IMR-90 (cell line): ENCODE measurements around the gene SRRM1. TPM values are rescaled to one million over a fixed set of nuclear protein-coding genes. Genes with fewer than 3 reads are reported as not detected.
A peak's percentile ranks its signal among the peaks of the same experiment; 100 is the strongest.

ENCODE experiments used
- ATAC-seq: fragments of 200-7000 bp; cut with Tn5 transposase; 2 replicates; pipeline ENCODE4 v1.9.1; 2020; ENCODE audit warnings: low read depth, mild to moderate bottlenecking, moderate library complexity
- BruUV-seq: library from RNA; stranded (reverse); fragments of 400-500 nt; replicated peaks from 2 replicates; lab custom pipeline; 2021; lab: Mats Ljungman, UMichigan
- CTCF ChIA-PET: fragments of 300-600 bp; formaldehyde crosslinking; extraction: SDS; loops from one replicate; lab custom pipeline; 2021; ENCODE audit warnings: antibody characterized with exemption; lab: Yijun Ruan, JAX
- POLR2A ChIA-PET: fragments of 300-600 bp; sonication (Branson Sonifier 250); formaldehyde crosslinking; loops from one replicate; lab custom pipeline; 2022; ENCODE audit warnings: antibody characterized with exemption; ENCODE audit not compliant: unreplicated experiment; lab: Charles Lee
- DNase-seq: peaks from one replicate; pipeline ENCODE4 v3.0.0; 2013
- H2AFZ ChIP-seq: replicated peaks from 2 replicates; pipeline ENCODE3; 2013; ENCODE audit warnings: low read length, mild to moderate bottlenecking; ENCODE audit not compliant: poor library complexity
- H2AK5ac ChIP-seq: 2 replicates; pipeline ENCODE4 v1.6.1; 2013; ENCODE audit warnings: low read depth, low read length, inconsistent platforms
- H2AK9ac ChIP-seq: replicated peaks from 2 replicates; pipeline ENCODE3; 2013; ENCODE audit warnings: mild to moderate bottlenecking, low read depth, low read length, moderate library complexity; ENCODE audit not compliant: poor library complexity
- H2BK120ac ChIP-seq: 2 replicates; pipeline ENCODE4 v1.6.1; 2013; ENCODE audit warnings: low read depth, low read length, inconsistent platforms
- H2BK15ac ChIP-seq: 3 replicates; pipeline ENCODE4 v1.6.1; 2013; ENCODE audit warnings: low read depth, low read length, inconsistent platforms
- H2BK20ac ChIP-seq: 2 replicates; pipeline ENCODE4 v1.6.1; 2013; ENCODE audit warnings: low read depth, mild to moderate bottlenecking, inconsistent platforms, low read length, moderate library complexity
- H2BK5ac ChIP-seq: 2 replicates; pipeline ENCODE4 v1.6.1; 2013; ENCODE audit warnings: mild to moderate bottlenecking, low read depth, low read length, inconsistent platforms; ENCODE audit not compliant: poor library complexity, severe bottlenecking
- H3K14ac ChIP-seq: replicated peaks from 2 replicates; pipeline ENCODE4 v1.6.1; 2013; ENCODE audit warnings: low read depth, low read length, inconsistent platforms
- H3K18ac ChIP-seq: 2 replicates; pipeline ENCODE4 v1.6.1; 2013; ENCODE audit warnings: low read depth, low read length, control low read depth
- H3K23ac ChIP-seq: 2 replicates; pipeline ENCODE4 v1.6.1; 2013; ENCODE audit warnings: low read depth, low read length, inconsistent platforms
- H3K27ac ChIP-seq: 2 replicates; pipeline ENCODE4 v1.5.1; 2013; ENCODE audit warnings: mild to moderate bottlenecking, control low read depth, low read length; ENCODE audit not compliant: insufficient read depth
- H3K27me3 ChIP-seq: 2 replicates; pipeline ENCODE4 v1.6.1; 2013; ENCODE audit warnings: low read length; ENCODE audit not compliant: control insufficient read depth, insufficient read depth
- H3K36me3 ChIP-seq: 2 replicates; pipeline ENCODE4 v1.6.1; 2013; ENCODE audit warnings: low read length, mixed read lengths; ENCODE audit not compliant: control insufficient read depth, insufficient read depth
- H3K4ac ChIP-seq: 2 replicates; pipeline ENCODE4 v1.6.1; 2013; ENCODE audit warnings: low read depth, low read length, inconsistent platforms
- H3K4me1 ChIP-seq: 2 replicates; pipeline ENCODE4 v1.6.1; 2013; ENCODE audit warnings: low read length, mixed read lengths; ENCODE audit not compliant: control insufficient read depth, insufficient read depth
- H3K4me2 ChIP-seq: 2 replicates; pipeline ENCODE4 v1.6.1; 2013; ENCODE audit warnings: low read depth, mild to moderate bottlenecking, control low read depth, low read length, moderate library complexity
- H3K4me3 ChIP-seq: 2 replicates; pipeline ENCODE4 v1.5.1; 2013; ENCODE audit warnings: low read depth, mild to moderate bottlenecking, control low read depth, low read length, moderate library complexity; ENCODE audit not compliant: insufficient read depth
- H3K56ac ChIP-seq: 2 replicates; pipeline ENCODE4 v1.6.1; 2013; ENCODE audit warnings: low read length, inconsistent platforms; ENCODE audit not compliant: insufficient read depth; ENCODE audit errors: extremely low read depth
- H3K79me1 ChIP-seq, 2 experiments: 2 replicates each; pipeline ENCODE4 v1.6.1; 2013; ENCODE audit warnings: low read length in 2 of 2, inconsistent platforms in 1 of 2, low read depth in 1 of 2
- H3K9ac ChIP-seq: 2 replicates; pipeline ENCODE4 v1.6.1; 2013; ENCODE audit warnings: low read depth, low read length, control low read depth
- H3K9me1 ChIP-seq: 2 replicates; pipeline ENCODE4 v1.6.1; 2013; ENCODE audit warnings: low read length, inconsistent platforms; ENCODE audit not compliant: insufficient read depth
- H3K9me3 ChIP-seq: 2 replicates; pipeline ENCODE4 v1.6.1; 2013; ENCODE audit warnings: low read length; ENCODE audit not compliant: control insufficient read depth, insufficient read depth
- H4K20me1 ChIP-seq: 2 replicates; pipeline ENCODE4 v1.6.1; 2013; ENCODE audit warnings: low read length, inconsistent platforms; ENCODE audit not compliant: insufficient read depth
- H4K5ac ChIP-seq: 2 replicates; pipeline ENCODE4 v1.6.1; 2013; ENCODE audit warnings: mild to moderate bottlenecking, low read depth, low read length, control low read depth
- H4K8ac ChIP-seq, 2 experiments: 2 replicates each; pipeline ENCODE4 v1.6.1; 2013; ENCODE audit warnings: low read depth in 2 of 2, low read length in 2 of 2, control low read depth in 1 of 2, inconsistent platforms in 1 of 2
- H4K91ac ChIP-seq: 2 replicates; pipeline ENCODE4 v1.6.1; 2013; ENCODE audit warnings: low read depth, low read length, inconsistent platforms; ENCODE audit not compliant: insufficient read depth
- BHLHE40 ChIP-seq: fragments of 150-350 bp; IDR thresholded peaks from 2 replicates; pipeline ENCODE4 v1.6.1; 2016; ENCODE audit warnings: mild to moderate bottlenecking, low read depth, low read length
- CEBPB ChIP-seq: IDR thresholded peaks from 2 replicates; pipeline ENCODE4 v1.6.1; 2012; ENCODE audit warnings: low read depth, low read length, improper control_type of control experiment
- CHD1 ChIP-seq: IDR thresholded peaks from 2 replicates; pipeline ENCODE4 v1.6.1; 2012; ENCODE audit warnings: low read depth, low read length, improper control_type of control experiment
- CTCF ChIP-seq: conservative IDR thresholded peaks from 2 replicates; pipeline ENCODE4 v1.5.1; 2012; ENCODE audit warnings: mild to moderate bottlenecking, low read depth, low read length, improper control_type of control experiment
- FOS ChIP-seq: fragments of 150-350 bp; IDR thresholded peaks from 2 replicates; pipeline ENCODE4 v1.6.1; 2016; ENCODE audit warnings: low read depth, low read length
- MAFK ChIP-seq: IDR thresholded peaks from 2 replicates; pipeline ENCODE4 v1.6.1; 2012; ENCODE audit warnings: low read depth, low read length, improper control_type of control experiment
- MAZ ChIP-seq: IDR thresholded peaks from 2 replicates; pipeline ENCODE4 v1.6.1; 2012; ENCODE audit warnings: low read depth, mild to moderate bottlenecking, low read length, improper control_type of control experiment, moderate library complexity, borderline replicate concordance
- NFE2L2 ChIP-seq: fragments of 150-350 bp; IDR thresholded peaks from 2 replicates; pipeline ENCODE4 v1.6.1; 2016; ENCODE audit warnings: low read depth, mild to moderate bottlenecking, low read length
- POLR2A ChIP-seq: IDR thresholded peaks from 2 replicates; pipeline ENCODE4 v1.6.1; 2012; ENCODE audit warnings: mild to moderate bottlenecking, low read depth, low read length
- RCOR1 ChIP-seq: IDR thresholded peaks from 2 replicates; pipeline ENCODE4 v1.6.1; 2012; ENCODE audit warnings: mild to moderate bottlenecking, low read length, improper control_type of control experiment; ENCODE audit not compliant: insufficient replicate concordance
- RFX5 ChIP-seq: IDR thresholded peaks from 2 replicates; pipeline ENCODE4 v1.8.0; 2012; ENCODE audit warnings: low read depth, mild to moderate bottlenecking, low read length, moderate library complexity
- SMC3 ChIP-seq: fragments of 150-350 bp; IDR thresholded peaks from 2 replicates; pipeline ENCODE4 v1.6.1; 2016; ENCODE audit warnings: low read depth, mild to moderate bottlenecking, antibody characterized with exemption, low read length, moderate library complexity
- USF2 ChIP-seq: fragments of 150-350 bp; IDR thresholded peaks from 2 replicates; pipeline ENCODE4 v1.6.1; 2017; ENCODE audit warnings: mild to moderate bottlenecking, antibody characterized with exemption, low read length, low read depth
- WGBS, 2 experiments: methylation state at CpG; one replicate each; pipeline versions ENCODE4 v1.1.5 to v1.1.7; 2013; ENCODE audit warnings: missing lambda C conversion rate in 2 of 2; ENCODE audit not compliant: insufficient read length in 1 of 2; ENCODE audit errors: extremely low coverage in 2 of 2; 5-methylcytosine and 5-hydroxymethylcytosine counted together
- dilution Hi-C: fragments of 300-500 bp; cut with HindIII; formaldehyde crosslinking; loops from one replicate; pipeline ENCODE4 v1.14.3; 2018; ENCODE audit warnings: low sequenced_read_pairs; ENCODE audit not compliant: unreplicated experiment
- in situ Hi-C: fragments of 300-500 bp; cut with MboI; formaldehyde crosslinking; loops from 3 replicates; pipeline ENCODE4 v1.14.3; 2019; ENCODE audit warnings: low sequenced_read_pairs, inconsistent platforms, mixed read lengths
- intact Hi-C: fragments of 100-400 bp; cut with micrococcal nuclease; formaldehyde crosslinking; loops from 2 replicates; pipeline ENCODE4 v1.10.0; 2022
- polyA plus RNA-seq, 3 experiments: library from polyadenylated mRNA; depleted of rRNA; stranded (reverse); fragments of >200 nt; gene quantifications; 2 replicates each; pipeline ENCODE4 v1.2.3, GENCODE V29; 2012; ENCODE audit warnings: low replicate concordance in 1 of 3
- total RNA-seq: library from RNA; depleted of rRNA; stranded (reverse); fragments of >200 nt; gene quantifications from 2 replicates; pipeline ENCODE4 v1.2.3, GENCODE V29; 2012
- TF ChIP-seq, protein P1 (sequence below): fragments of 150-350 bp; IDR thresholded peaks from 2 replicates; pipeline ENCODE4 v1.6.1; 2016; ENCODE audit warnings: low read depth, mild to moderate bottlenecking, low read length, moderate library complexity, borderline replicate concordance

The SRRM1 gene
- total and polyA plus RNA-seq, 2 of the 4 experiments (the other 2 are of a cell fraction), result 13.6 to 94.1 TPM

GRCh38 chr1:24643363-24644099 lies 429 bp downstream of the SRRM1 start:
- TF ChIP-seq RFX5 (no peak), CTCF (no peak), USF2 (no peak), BHLHE40 (no peak), SMC3 (no peak), FOS (no peak), CHD1 (no peak; the same call in 1 of the 2 replicates), MAFK (no peak), CEBPB (no peak), NFE2L2 (no peak), POLR2A (no peak), MAZ (no peak), RCOR1 (no peak)
- TF ChIP-seq, protein P1, sequence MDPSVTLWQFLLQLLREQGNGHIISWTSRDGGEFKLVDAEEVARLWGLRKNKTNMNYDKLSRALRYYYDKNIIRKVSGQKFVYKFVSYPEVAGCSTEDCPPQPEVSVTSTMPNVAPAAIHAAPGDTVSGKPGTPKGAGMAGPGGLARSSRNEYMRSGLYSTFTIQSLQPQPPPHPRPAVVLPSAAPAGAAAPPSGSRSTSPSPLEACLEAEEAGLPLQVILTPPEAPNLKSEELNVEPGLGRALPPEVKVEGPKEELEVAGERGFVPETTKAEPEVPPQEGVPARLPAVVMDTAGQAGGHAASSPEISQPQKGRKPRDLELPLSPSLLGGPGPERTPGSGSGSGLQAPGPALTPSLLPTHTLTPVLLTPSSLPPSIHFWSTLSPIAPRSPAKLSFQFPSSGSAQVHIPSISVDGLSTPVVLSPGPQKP, result no peak
- Histone ChIP-seq H4K91ac (peak overlapping the region; percentile 45; the same call in 1 of the 2 replicates), H4K5ac (peak overlapping the region; percentile 28), H3K56ac (peak overlapping the region; percentile 80), H3K4me2 (peak overlapping the region; percentile 94), H2AFZ (peak overlapping the region; percentile 93), H3K4me1 (peaks cover 6% of the 10 kb centered on the region), H3K14ac (peak overlapping the region; percentile 82), H3K9ac (peak overlapping the region; percentile 95), H3K9me1 (peaks cover 6% of the 10 kb centered on the region), H2BK15ac (no peak overlapping the region), H3K23ac (peak overlapping the region; percentile 85), H3K27me3 (no peaks in the 10 kb centered on the region), H3K4ac (peak overlapping the region; percentile 76), H3K18ac (no peak overlapping the region), H3K9me3 (no peaks in the 10 kb centered on the region), H4K8ac (peak overlapping the region in 1 of 2 experiments; percentile 94; a peak in 2 of 4 replicates), H3K36me3 (peaks cover 14% of the 10 kb centered on the region), H2BK20ac (no peak overlapping the region), H4K20me1 (peaks cover 33% of the 10 kb centered on the region), H3K4me3 (peak overlapping the region; percentile 85), H2BK120ac (no peak overlapping the region), H2AK5ac (peak overlapping the region; percentile 85), H3K79me1 (peaks cover 14 to 31% of the 10 kb centered on the region in 2 experiments), H2AK9ac (peak overlapping the region; percentile 93), H3K27ac (peak overlapping the region; percentile 79), H2BK5ac (peak overlapping the region; percentile 68)
- intact Hi-C loops, result loop anchor here (5.0 to 10.0 kb wide), 2 partner anchors 194 to 581 kb away; no protein-coding TSS in a partner anchor
- no TSS peak for BruUV-seq
- WGBS, 2 experiments, result 0% methylated on average over 9 of the region's 53 CpGs; no CpG with 5 or more reads in 1 of the 2 experiments
- dilution Hi-C loops, result no loop called here
- POLR2A ChIA-PET, result interaction anchor here (0.6 kb wide), 1 partner anchor 33 kb away, joined by 6 read pairs; no protein-coding TSS in a partner anchor
- ATAC-seq, result peak; percentile 33
- DNase-seq, result no peak
- in situ Hi-C loops, result no loop called here
- CTCF ChIA-PET, result interaction anchor here (0.6 kb wide), 1 partner anchor 18 kb away, joined by 3 read pairs; no protein-coding TSS in a partner anchor
